Medulla oblongata (tissue), 1 donor: ENCODE data around the gene FRS2.

Source experiments
- DNase-seq: peaks from one replicate; pipeline ENCODE4 v3.0.0-alpha.2; 2015; ENCODE audit errors: extremely low spot score

FRS2 gene

DNA sequence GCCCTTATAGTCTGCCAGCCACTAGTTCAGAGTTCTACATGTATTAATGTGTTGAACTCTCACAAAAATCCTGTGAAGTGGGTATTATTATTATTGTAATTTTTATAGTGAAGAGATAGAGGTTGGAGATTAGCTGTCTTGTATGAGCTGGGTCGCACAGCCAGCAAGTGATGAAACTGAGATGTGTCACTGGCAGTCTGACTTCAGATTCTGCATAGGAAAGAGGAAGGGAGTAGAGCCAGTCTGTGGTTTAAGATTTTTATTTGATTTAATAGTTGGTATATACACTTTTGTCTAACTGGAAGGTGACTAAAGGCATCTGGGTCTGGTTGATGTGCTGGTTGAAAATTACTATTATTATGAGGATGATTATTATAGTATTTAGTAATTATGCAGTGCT, 5.8 kb upstream of the FRS2 start:
- no peak for DNase-seq

- peak; percentile 20 for DNase-seq
These were observed 3.3 kb upstream of the FRS2 start for GRCh38 chr12:69466867-69467266.

DNA sequence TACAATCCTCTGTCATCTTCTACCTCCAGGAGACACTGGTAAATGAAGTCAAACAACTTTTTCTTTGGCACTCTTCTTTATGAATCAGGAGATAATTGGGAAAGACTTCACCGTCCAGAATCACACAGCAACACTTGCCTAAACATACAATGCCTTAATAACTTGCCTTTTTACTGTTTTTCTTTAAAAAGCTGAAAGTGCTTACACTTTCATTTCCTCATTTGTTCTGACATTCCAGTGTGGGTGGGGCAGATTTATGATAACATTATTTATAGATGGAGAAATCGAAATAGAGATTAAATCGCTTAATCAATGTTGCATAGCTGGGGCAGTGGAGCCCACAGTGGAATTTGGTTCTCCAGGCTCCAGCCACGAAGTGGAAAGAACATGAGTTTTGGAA, 2.8 kb upstream of the FRS2 start:
- no peak for DNase-seq

GRCh38 chr12:69468237-69469026, 1.8 kb upstream of the FRS2 start:
- DNase-seq: no peak

DNA sequence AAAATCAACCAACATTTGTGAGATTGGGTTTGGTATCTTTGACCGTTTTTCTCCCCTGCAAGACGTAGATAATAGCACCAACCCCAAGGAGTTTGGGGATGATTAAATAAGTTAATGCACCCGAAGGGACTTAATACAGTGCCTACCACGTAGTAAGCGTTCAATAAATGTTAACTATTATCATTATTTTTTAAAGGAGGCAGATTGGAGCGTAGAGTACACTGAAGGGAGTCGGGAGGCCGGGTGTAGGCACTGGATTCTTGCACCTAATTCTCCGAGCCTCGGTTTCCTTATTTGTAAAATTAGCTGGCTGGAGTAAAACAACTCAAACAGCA, 367 bp upstream of the FRS2 start:
- DNase-seq: no peak

DNA sequence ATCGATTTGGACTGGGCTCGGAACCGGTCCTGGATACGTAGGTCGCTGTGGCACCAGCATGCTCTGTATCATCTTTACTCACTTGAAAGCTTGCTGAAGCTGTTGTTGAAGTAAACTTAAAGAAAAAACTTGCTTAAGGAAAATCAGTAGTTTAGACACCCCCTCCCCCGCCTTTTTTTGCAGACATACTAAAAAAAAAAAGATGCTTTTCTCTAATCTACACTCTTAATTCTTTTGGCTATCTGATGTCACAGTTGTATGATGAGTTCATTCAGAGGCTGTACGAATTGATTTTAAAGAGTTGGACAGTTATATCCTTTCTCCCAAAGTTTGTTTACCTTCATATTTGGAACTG, 865 bp downstream of the FRS2 start:
- DNase-seq: no peak

- no peak for DNase-seq
These were observed 1.6 kb downstream of the FRS2 start for GRCh38 chr12:69471667-69472385.

DNA sequence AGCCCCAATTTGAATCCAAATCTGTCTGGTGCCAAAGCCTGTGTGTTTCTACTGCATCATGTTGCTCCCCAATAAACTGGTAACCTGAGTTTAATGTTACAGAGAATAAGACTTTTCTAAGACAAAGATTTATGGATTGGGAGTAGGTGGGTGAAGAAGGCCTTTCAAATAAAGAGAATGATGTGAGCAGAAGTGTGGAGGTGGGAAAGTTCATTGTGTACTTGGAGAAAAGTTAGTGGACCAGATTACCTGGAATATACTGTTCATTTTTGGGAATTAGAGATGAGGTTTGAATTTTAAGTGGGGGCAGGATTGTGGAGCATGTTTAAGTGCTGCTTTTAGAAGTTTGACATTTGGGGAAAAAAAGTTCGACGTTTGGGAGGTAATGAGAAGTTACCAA, 3.1 kb downstream of the FRS2 start:
- DNase-seq: no peak

DNA sequence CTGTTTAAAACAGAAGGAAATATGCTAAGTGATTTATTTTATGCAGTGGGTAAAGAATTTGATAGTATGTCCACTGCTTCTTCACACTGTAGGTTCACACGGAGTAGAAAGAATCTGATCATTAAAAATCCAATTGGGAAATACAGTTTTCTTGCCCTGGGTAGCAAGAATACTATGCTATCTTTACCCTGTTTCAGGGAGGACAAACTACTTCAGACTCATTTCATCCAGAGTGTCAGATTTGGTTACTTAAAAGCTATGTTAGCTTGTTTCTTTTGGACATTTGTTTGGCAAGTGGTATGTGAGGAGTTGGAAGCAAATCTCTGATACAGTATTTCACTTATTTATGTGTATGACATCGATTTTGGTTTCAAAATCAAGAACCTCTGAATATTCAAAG, 4.3 kb downstream of the FRS2 start:
- peak; percentile 15 for DNase-seq

DNA sequence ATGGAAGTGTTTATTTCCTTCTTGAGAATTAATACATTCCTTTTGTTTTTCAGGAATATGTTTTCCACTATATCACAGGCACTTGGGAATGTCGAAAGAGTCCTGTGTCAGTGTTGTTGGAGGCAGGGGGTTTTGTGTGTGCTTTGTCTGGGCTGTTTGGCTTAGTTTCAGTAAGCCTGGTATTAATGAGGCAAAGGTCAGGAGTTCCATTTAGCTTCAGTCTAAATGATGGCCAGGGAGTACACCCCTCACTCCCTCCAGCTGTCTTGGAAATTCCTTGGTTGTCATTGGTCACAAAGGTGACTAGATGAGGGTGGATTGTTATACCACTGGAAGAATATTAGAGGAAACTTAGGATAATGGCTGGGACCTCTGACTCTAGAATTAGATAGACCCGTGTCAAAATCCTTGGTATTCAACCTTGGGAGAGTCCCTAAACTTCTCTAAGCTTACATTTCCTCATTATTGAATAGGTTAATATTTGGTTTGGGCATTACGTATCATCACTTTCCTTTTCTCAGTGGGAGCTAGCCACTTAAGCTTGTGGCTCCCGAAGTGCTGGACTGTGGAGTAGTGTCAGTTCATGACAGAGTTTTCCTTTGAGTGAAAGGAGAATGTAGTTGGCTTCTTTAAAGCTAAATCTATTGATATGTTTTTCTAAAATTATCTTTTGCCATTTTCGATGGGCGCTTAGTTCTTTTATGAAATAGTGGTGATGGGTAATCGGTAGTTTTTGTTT, 5.2 kb downstream of the FRS2 start:
- DNase-seq: peak; percentile 62

DNA sequence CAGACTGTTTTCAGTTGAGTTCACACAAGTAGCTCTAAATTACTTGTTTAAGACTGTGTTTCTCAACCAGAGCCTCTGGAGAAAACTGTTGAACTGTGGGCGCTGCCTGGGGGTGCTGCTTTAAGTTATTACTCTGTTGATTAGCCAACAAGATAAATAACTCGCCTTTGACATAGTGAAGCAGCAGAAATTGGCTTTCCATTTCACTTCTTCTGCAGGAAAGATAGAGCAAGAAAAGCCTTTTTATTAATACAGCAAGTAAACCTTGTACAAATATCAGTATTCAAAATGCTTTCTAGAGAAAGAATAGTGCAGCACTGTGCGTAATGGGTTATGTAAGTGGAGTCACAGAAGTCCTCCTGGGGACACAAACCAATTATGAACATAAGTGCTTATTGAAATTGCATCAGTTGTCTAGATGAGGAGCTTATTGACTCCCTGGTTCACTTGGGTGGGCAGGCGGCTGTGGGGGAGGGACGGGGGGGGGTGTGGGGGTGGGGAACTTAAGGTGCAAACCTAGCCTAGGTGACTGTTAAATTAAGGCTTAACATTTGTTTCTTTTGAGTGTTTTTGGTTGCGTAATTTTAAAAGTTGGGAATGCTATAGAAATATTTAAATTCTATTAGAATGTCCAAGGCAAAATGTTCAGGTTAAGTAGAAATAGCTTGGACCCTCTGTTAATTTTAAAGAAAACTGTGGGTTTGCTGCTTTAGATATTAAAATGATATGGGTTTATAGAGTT, 6.3 kb downstream of the FRS2 start:
- DNase-seq: peak; percentile 65

DNA sequence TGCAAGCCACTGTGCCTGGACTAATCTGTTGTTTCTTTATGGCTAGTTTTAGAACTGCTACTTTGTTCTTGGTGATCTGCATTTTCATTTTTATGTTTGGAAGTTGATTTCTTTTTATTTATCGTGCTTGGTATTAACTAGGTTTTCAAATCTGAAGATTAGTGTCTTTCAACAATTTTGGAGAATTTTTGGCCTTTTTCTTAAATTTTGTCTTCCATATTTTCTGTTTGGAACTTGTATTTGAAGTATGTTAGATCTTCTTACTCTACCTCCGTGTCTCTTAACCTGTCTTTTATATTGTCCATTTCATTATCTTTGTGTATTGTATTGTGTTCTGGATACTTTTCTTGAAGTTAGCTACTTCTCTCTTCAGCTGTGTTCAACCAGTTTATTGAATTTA, 9.5 kb downstream of the FRS2 start:
- no peak for DNase-seq

- no peak for DNase-seq
These were observed 10.5 kb downstream of the FRS2 start for GRCh38 chr12:69480698-69481097.

DNA sequence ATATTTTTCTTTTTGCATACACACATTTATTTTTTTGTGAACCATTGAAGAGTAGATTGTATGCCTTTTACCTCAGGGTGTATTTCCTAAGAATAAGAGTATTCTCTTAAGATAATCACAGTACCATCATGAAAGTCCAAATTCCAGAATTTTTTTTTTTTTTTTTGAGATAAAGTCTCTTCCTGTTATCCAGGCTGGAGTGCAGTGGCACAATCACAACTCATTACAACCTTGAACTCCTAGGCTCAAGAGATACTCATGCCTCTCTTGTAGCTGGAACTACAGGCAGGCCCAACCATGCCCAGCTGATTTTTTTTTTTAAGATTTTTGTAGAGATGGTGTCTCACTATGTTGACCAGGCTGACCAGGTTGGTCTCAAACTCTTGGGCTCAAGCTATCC, 10.9 kb downstream of the FRS2 start:
- DNase-seq: no peak

GRCh38 chr12:69483700-69484099, 13.5 kb downstream of the FRS2 start:
- no peak for DNase-seq

- DNase-seq: no peak
These were observed 14.2 kb downstream of the FRS2 start for GRCh38 chr12:69484428-69484827.

GRCh38 chr12:69490920-69491643, 20.9 kb downstream of the FRS2 start:
- DNase-seq: no peak

DNA sequence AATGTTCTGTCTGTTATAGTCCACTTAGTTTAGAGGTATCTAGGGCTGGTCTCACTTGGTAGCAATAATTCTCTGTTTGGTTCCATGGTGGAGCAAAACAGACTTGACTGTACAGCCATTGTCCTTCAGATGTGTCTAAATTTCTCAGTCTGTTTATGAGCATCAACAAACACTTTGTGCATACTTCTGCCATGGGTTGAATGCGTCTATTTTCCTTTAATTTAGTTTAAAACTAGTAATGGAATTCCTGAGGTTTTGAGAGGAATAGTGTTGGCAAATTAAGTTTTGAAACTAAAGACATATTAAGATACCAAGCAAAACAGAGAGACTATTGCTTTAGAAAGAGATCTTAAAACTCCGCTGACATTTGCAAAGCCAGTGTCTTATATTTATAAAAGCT, 22.6 kb downstream of the FRS2 start:
- DNase-seq: no peak

DNA sequence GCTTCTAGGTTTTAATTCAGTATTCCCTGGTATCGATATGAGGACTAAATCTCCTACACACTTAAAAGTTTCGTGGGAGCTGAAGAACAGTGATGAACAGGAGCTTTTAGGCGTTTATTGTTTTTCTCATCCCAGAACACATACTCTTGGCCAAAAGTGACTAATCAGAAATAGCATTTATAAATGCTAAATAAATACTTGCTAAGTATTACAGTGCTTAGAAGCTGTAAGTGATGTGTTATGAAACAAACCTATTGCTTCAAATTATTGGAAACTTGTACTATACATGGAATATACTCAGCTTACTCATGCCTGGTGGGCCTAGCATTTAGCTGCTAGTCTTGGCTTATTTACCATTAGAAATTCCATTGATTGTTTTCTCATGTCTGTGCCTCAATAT, 24.9 kb downstream of the FRS2 start:
- no peak for DNase-seq

GRCh38 chr12:69497308-69498026, 27.3 kb downstream of the FRS2 start:
- no peak for DNase-seq

DNA sequence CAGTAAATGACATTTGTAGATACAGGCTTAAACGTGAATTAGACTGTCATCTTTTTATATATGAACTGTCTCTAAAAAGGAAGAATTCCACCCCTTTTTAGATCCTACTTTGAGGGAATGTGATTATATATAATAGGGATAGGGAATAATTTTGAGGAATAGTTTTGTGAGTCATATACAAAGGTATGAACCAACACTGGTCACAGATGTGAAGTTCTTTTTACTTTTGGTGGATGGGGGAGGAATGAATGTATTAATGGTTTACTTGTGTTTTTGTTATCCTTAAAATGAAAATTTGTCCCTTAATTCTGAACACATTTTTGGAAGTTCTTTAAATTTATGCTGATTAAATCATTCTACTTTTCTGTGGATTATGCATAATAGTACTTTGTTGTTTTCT, 30.4 kb downstream of the FRS2 start:
- no peak for DNase-seq
